ENCODE results near the gene HUNK. TPM values are rescaled to one million over a fixed set of nuclear protein-coding genes. Genes with fewer than 3 reads are reported as not detected.
"Not testable (repeated sequence)": the region's sequence is repeated elsewhere in the genome, so short reads cannot be mapped to it uniquely, and the experiment has no call there.

HUNK gene
- polyA plus RNA-seq, 1 donor = 9.1 TPM

GRCh38 chr21:31846690-31847089, 26.1 kb upstream of the HUNK start:
- H3K27me3 ChIP-seq (ENCODE audit: control insufficient read depth, insufficient read depth, low read length) = no peaks in the 10 kb centered on the region
- H3K4me3 ChIP-seq (ENCODE audit: low read length) = no peak overlapping the region
- no peak overlapping the region for H3K27ac ChIP-seq (ENCODE audit: low read length)
- no peaks in the 10 kb centered on the region for H3K9me3 ChIP-seq (ENCODE audit: control insufficient read depth, low read depth, low read length)
- DNase-seq = no peak
- WGBS (ENCODE audit: insufficient coverage, low lambda C conversion rate) = no CpG with 5 or more reads among the region's 1 CpG
- H3K4me1 ChIP-seq (ENCODE audit: control insufficient read depth, insufficient read depth, low read length) = no peaks in the 10 kb centered on the region
- no peaks in the 10 kb centered on the region for H3K36me3 ChIP-seq (ENCODE audit: control insufficient read depth, insufficient read depth, low read length)

- no peaks in the 10 kb centered on the region for H3K27me3 ChIP-seq (ENCODE audit: control insufficient read depth, insufficient read depth, low read length)
- DNase-seq = no peak
- no peak overlapping the region for H3K27ac ChIP-seq (ENCODE audit: low read length)
- H3K9me3 ChIP-seq (ENCODE audit: control insufficient read depth, low read depth, low read length) = no peaks in the 10 kb centered on the region
- H3K4me1 ChIP-seq (ENCODE audit: control insufficient read depth, insufficient read depth, low read length) = no peaks in the 10 kb centered on the region
- WGBS (ENCODE audit: insufficient coverage, low lambda C conversion rate) = 93% methylated on average over 2 of the region's 3 CpGs
- H3K36me3 ChIP-seq (ENCODE audit: control insufficient read depth, insufficient read depth, low read length) = no peaks in the 10 kb centered on the region
- H3K4me3 ChIP-seq (ENCODE audit: low read length) = no peak overlapping the region
Observed at GRCh38 chr21:31847761-31848160, 25.1 kb upstream of the HUNK start.

GRCh38 chr21:31848326-31848985, 24.4 kb upstream of the HUNK start:
- WGBS (ENCODE audit: insufficient coverage, low lambda C conversion rate) = no CpG with 5 or more reads among the region's 4 CpGs
- Histone ChIP-seq H3K36me3 (ENCODE audit: control insufficient read depth, insufficient read depth, low read length) (no peaks in the 10 kb centered on the region), H3K4me1 (ENCODE audit: control insufficient read depth, insufficient read depth, low read length) (no peaks in the 10 kb centered on the region), H3K9me3 (ENCODE audit: control insufficient read depth, low read depth, low read length) (no peaks in the 10 kb centered on the region), H3K27ac (ENCODE audit: low read length) (no peak overlapping the region), H3K27me3 (ENCODE audit: control insufficient read depth, insufficient read depth, low read length) (no peaks in the 10 kb centered on the region), H3K4me3 (ENCODE audit: low read length) (no peak overlapping the region)
- DNase-seq = no peak

GRCh38 chr21:31850886-31851285, 21.9 kb upstream of the HUNK start:
- Histone ChIP-seq H3K4me1 (ENCODE audit: control insufficient read depth, insufficient read depth, low read length) (no peaks in the 10 kb centered on the region), H3K27me3 (ENCODE audit: control insufficient read depth, insufficient read depth, low read length) (no peaks in the 10 kb centered on the region), H3K4me3 (ENCODE audit: low read length) (no peak overlapping the region), H3K27ac (ENCODE audit: low read length) (no peak overlapping the region), H3K36me3 (ENCODE audit: control insufficient read depth, insufficient read depth, low read length) (no peaks in the 10 kb centered on the region), H3K9me3 (ENCODE audit: control insufficient read depth, low read depth, low read length) (no peaks in the 10 kb centered on the region)
- DNase-seq = no peak
- 96% methylated on average over 3 of the region's 7 CpGs for WGBS (ENCODE audit: insufficient coverage, low lambda C conversion rate)

GRCh38 chr21:31855180-31855579, 17.6 kb upstream of the HUNK start:
- WGBS (ENCODE audit: insufficient coverage, low lambda C conversion rate) = 80% methylated on average over 1 of the region's 4 CpGs

GRCh38 chr21:31857096-31857495, 15.7 kb upstream of the HUNK start:
- Histone ChIP-seq H3K27me3 (ENCODE audit: control insufficient read depth, insufficient read depth, low read length) (peaks cover 2% of the 10 kb centered on the region), H3K27ac (ENCODE audit: low read length) (no peak overlapping the region), H3K36me3 (ENCODE audit: control insufficient read depth, insufficient read depth, low read length) (no peaks in the 10 kb centered on the region), H3K4me1 (ENCODE audit: control insufficient read depth, insufficient read depth, low read length) (no peaks in the 10 kb centered on the region), H3K4me3 (ENCODE audit: low read length) (no peak overlapping the region), H3K9me3 (ENCODE audit: control insufficient read depth, low read depth, low read length) (no peaks in the 10 kb centered on the region)
- DNase-seq = no peak
- no CpG with 5 or more reads among the region's 7 CpGs for WGBS (ENCODE audit: insufficient coverage, low lambda C conversion rate)

More at GRCh38 chr21:31855180-31855579, 17.6 kb upstream of the HUNK start:
- Histone ChIP-seq H3K27ac (ENCODE audit: low read length) (no peak overlapping the region), H3K4me3 (ENCODE audit: low read length) (no peak overlapping the region), H3K36me3 (ENCODE audit: control insufficient read depth, insufficient read depth, low read length) (no peaks in the 10 kb centered on the region), H3K27me3 (ENCODE audit: control insufficient read depth, insufficient read depth, low read length) (no peaks in the 10 kb centered on the region), H3K9me3 (ENCODE audit: control insufficient read depth, low read depth, low read length) (no peaks in the 10 kb centered on the region), H3K4me1 (ENCODE audit: control insufficient read depth, insufficient read depth, low read length) (no peaks in the 10 kb centered on the region)
- DNase-seq = no peak

- not testable (repeated sequence) for H3K36me3 ChIP-seq (ENCODE audit: control insufficient read depth, insufficient read depth, low read length); DNase-seq; H3K4me3 ChIP-seq (ENCODE audit: low read length); H3K4me1 ChIP-seq (ENCODE audit: control insufficient read depth, insufficient read depth, low read length); H3K9me3 ChIP-seq (ENCODE audit: control insufficient read depth, low read depth, low read length); H3K27ac ChIP-seq (ENCODE audit: low read length); H3K27me3 ChIP-seq (ENCODE audit: control insufficient read depth, insufficient read depth, low read length)
- WGBS (ENCODE audit: insufficient coverage, low lambda C conversion rate) = no CpG with 5 or more reads among the region's 7 CpGs
Observed at GRCh38 chr21:31857631-31858030, 15.2 kb upstream of the HUNK start.

- Histone ChIP-seq H3K27me3 (ENCODE audit: control insufficient read depth, insufficient read depth, low read length) (peaks cover 2% of the 10 kb centered on the region), H3K36me3 (ENCODE audit: control insufficient read depth, insufficient read depth, low read length) (no peaks in the 10 kb centered on the region), H3K27ac (ENCODE audit: low read length) (no peak overlapping the region), H3K4me3 (ENCODE audit: low read length) (no peak overlapping the region), H3K4me1 (ENCODE audit: control insufficient read depth, insufficient read depth, low read length) (peaks cover 1% of the 10 kb centered on the region), H3K9me3 (ENCODE audit: control insufficient read depth, low read depth, low read length) (no peaks in the 10 kb centered on the region)
- DNase-seq = no peak
- whole genome bisulfite sequencing (ENCODE audit: insufficient coverage, low lambda C conversion rate) = no CpG with 5 or more reads among the region's 3 CpGs
Observed at GRCh38 chr21:31860851-31861250, 12.0 kb upstream of the HUNK start.

GRCh38 chr21:31862078-31862477, 10.7 kb upstream of the HUNK start:
- no peaks in the 10 kb centered on the region for H3K9me3 ChIP-seq (ENCODE audit: control insufficient read depth, low read depth, low read length)
- WGBS (ENCODE audit: insufficient coverage, low lambda C conversion rate) = no CpG with 5 or more reads among the region's 7 CpGs
- H3K27ac ChIP-seq (ENCODE audit: low read length) = no peak overlapping the region
- peaks cover 2% of the 10 kb centered on the region for H3K4me1 ChIP-seq (ENCODE audit: control insufficient read depth, insufficient read depth, low read length)
- H3K27me3 ChIP-seq (ENCODE audit: control insufficient read depth, insufficient read depth, low read length) = peaks cover 2% of the 10 kb centered on the region
- no peak for DNase-seq
- H3K36me3 ChIP-seq (ENCODE audit: control insufficient read depth, insufficient read depth, low read length) = no peaks in the 10 kb centered on the region
- no peak overlapping the region for H3K4me3 ChIP-seq (ENCODE audit: low read length)

GRCh38 chr21:31865429-31865970, 7.3 kb upstream of the HUNK start:
- H3K27me3 ChIP-seq (ENCODE audit: control insufficient read depth, insufficient read depth, low read length) = peaks cover 2% of the 10 kb centered on the region
- H3K36me3 ChIP-seq (ENCODE audit: control insufficient read depth, insufficient read depth, low read length) = no peaks in the 10 kb centered on the region
- WGBS (ENCODE audit: insufficient coverage, low lambda C conversion rate) = 80% methylated on average over 2 of the region's 11 CpGs

GRCh38 chr21:31866077-31866511, 6.7 kb upstream of the HUNK start:
- DNase-seq = peak; percentile 70 to 74
- H3K36me3 ChIP-seq (ENCODE audit: control insufficient read depth, insufficient read depth, low read length) = no peaks in the 10 kb centered on the region
- no peak overlapping the region for H3K27ac ChIP-seq (ENCODE audit: low read length)
- no peaks in the 10 kb centered on the region for H3K9me3 ChIP-seq (ENCODE audit: control insufficient read depth, low read depth, low read length)
- peaks cover under 1% of the 10 kb centered on the region for H3K27me3 ChIP-seq (ENCODE audit: control insufficient read depth, insufficient read depth, low read length)
- peaks cover 2% of the 10 kb centered on the region for H3K4me1 ChIP-seq (ENCODE audit: control insufficient read depth, insufficient read depth, low read length)
- H3K4me3 ChIP-seq (ENCODE audit: low read length) = no peak overlapping the region
- no CpG with 5 or more reads among the region's 15 CpGs for WGBS (ENCODE audit: insufficient coverage, low lambda C conversion rate)

More at GRCh38 chr21:31865429-31865970, 7.3 kb upstream of the HUNK start:
- Histone ChIP-seq H3K4me3 (ENCODE audit: low read length) (no peak overlapping the region), H3K9me3 (ENCODE audit: control insufficient read depth, low read depth, low read length) (no peaks in the 10 kb centered on the region), H3K27ac (ENCODE audit: low read length) (no peak overlapping the region), H3K4me1 (ENCODE audit: control insufficient read depth, insufficient read depth, low read length) (peaks cover 2% of the 10 kb centered on the region)
- DNase-seq = no peak

All from large intestine (tissue), 3 donors.